ENCODE data around the gene UQCC5. TPM values are rescaled to one million over a fixed set of nuclear protein-coding genes. Genes with fewer than 3 reads are reported as not detected.

Gene UQCC5
- total RNA-seq, 1 experiment from 2014 or later, result 45.8 TPM

- Histone ChIP-seq H3K9me3 (ENCODE audit: control insufficient read depth, low read depth, low read length) (no peaks in the 10 kb centered on the region), H2AK5ac (ENCODE audit: insufficient read length, low read length) (no peak overlapping the region), H3K23me2 (ENCODE audit: insufficient read length, low read depth, low read length, poor library complexity, severe bottlenecking) (peaks cover 24% of the 10 kb centered on the region), H4K5ac (ENCODE audit: insufficient read length, low read depth, low read length) (no peak overlapping the region), H3K79me1 (ENCODE audit: insufficient read depth, low read depth, low read length, poor library complexity, severe bottlenecking) (peaks cover 6% of the 10 kb centered on the region), H2BK12ac (ENCODE audit: insufficient read length, low read depth, low read length) (no peak overlapping the region), H4K91ac (ENCODE audit: insufficient read length, low read depth, low read length) (no peak overlapping the region), H3K14ac (ENCODE audit: insufficient read depth, low read length) (peak overlapping the region; percentile 15; the same call in 1 of the 2 replicates), H3K18ac (ENCODE audit: insufficient read length, low read depth, low read length) (no peak overlapping the region), H3K4me2 (ENCODE audit: insufficient read depth, insufficient read length, low read length) (peak overlapping the region; percentile 36), H3K79me2 (ENCODE audit: insufficient read depth, low read length) (peaks cover 14% of the 10 kb centered on the region; the same call in 1 of the 2 replicates), H2BK15ac (ENCODE audit: low read depth, low read length) (no peak overlapping the region), H3K4me1 (ENCODE audit: insufficient read depth, low read length) (peaks cover 6% of the 10 kb centered on the region), H4K20me1 (ENCODE audit: control insufficient read depth, insufficient read depth, insufficient read length) (no peaks in the 10 kb centered on the region), H2BK5ac (ENCODE audit: insufficient read length, low read length) (no peak overlapping the region), H2BK20ac (ENCODE audit: low read depth, low read length, poor library complexity, severe bottlenecking) (no peak overlapping the region), H2AFZ (ENCODE audit: low read length) (no peak overlapping the region), H3K23ac (ENCODE audit: insufficient read length, low read depth, low read length) (no peak overlapping the region), H3K27ac (ENCODE audit: insufficient read length, low read depth, low read length) (no peak overlapping the region), H3K4ac (ENCODE audit: low read depth, low read length) (no peak overlapping the region), H3K9ac (ENCODE audit: extremely low read depth, insufficient read length, low read length) (no peak overlapping the region), H4K8ac (replicated peaks; ENCODE audit: insufficient read length, low read depth, low read length) (no peak overlapping the region), H2BK120ac (ENCODE audit: low read depth, low read length, poor library complexity, severe bottlenecking) (no peak overlapping the region), H3T11ph (ENCODE audit: low read length) (no peak overlapping the region), H3K56ac (ENCODE audit: insufficient read length, low read depth, low read length) (no peak overlapping the region), H3K27me3 (ENCODE audit: insufficient read depth, low read length) (no peaks in the 10 kb centered on the region)
- Mint-ChIP-seq H3K4me3 (peak overlapping the region; percentile 75 to 83), H3K27me3 (ENCODE audit: low read depth) (no peaks in the 10 kb centered on the region), H3K27ac (peak overlapping the region; percentile 49 to 60 (median 56); a peak in 5 of 7 replicates), H3K9me3 (no peaks in the 10 kb centered on the region), H3K4me1 (peaks cover 45% of the 10 kb centered on the region in 2 experiments), H3K36me3 (ENCODE audit: insufficient read depth in 1 of 3, low read depth in 3 of 3) (peaks cover 12 to 28% (median 24%) of the 10 kb centered on the region in 3 experiments)
- TF ChIP-seq, protein P1, sequence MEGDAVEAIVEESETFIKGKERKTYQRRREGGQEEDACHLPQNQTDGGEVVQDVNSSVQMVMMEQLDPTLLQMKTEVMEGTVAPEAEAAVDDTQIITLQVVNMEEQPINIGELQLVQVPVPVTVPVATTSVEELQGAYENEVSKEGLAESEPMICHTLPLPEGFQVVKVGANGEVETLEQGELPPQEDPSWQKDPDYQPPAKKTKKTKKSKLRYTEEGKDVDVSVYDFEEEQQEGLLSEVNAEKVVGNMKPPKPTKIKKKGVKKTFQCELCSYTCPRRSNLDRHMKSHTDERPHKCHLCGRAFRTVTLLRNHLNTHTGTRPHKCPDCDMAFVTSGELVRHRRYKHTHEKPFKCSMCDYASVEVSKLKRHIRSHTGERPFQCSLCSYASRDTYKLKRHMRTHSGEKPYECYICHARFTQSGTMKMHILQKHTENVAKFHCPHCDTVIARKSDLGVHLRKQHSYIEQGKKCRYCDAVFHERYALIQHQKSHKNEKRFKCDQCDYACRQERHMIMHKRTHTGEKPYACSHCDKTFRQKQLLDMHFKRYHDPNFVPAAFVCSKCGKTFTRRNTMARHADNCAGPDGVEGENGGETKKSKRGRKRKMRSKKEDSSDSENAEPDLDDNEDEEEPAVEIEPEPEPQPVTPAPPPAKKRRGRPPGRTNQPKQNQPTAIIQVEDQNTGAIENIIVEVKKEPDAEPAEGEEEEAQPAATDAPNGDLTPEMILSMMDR (conservative IDR thresholded peaks at IDR 0.05), result no peak
- DNase-seq, result peak; percentile 55
- WGBS (ENCODE audit: extremely low coverage, insufficient read length, low lambda C conversion rate), result no CpG with 5 or more reads among the region's 57 CpGs
Measured at GRCh38 chr3:52534281-52535183, 1.9 kb upstream of the UQCC5 start.

All from H9 (cell line).